ENCODE measurements around the gene PRODH.
"Not testable (repeated sequence)": the region's sequence is repeated elsewhere in the genome, so short reads cannot be mapped to it uniquely, and the experiment has no call there.

Gene PRODH

GRCh38 chr22:18959741-18960140, 23.6 kb upstream of the PRODH start:
- not testable (repeated sequence) for H3K27me3 Mint-ChIP-seq, H3K27ac Mint-ChIP-seq, H3K9me3 Mint-ChIP-seq, H3K4me3 Mint-ChIP-seq, H3K36me3 Mint-ChIP-seq, H3K4me1 Mint-ChIP-seq

GRCh38 chr22:18959266-18959665, 23.2 kb upstream of the PRODH start:
- not testable (repeated sequence) for H3K4me3 Mint-ChIP-seq, H3K27ac Mint-ChIP-seq, H3K9me3 Mint-ChIP-seq, H3K36me3 Mint-ChIP-seq, H3K4me1 Mint-ChIP-seq, H3K27me3 Mint-ChIP-seq

GRCh38 chr22:18958738-18959137, 22.6 kb upstream of the PRODH start:
- H3K27ac Mint-ChIP-seq, H3K9me3 Mint-ChIP-seq, H3K27me3 Mint-ChIP-seq, H3K36me3 Mint-ChIP-seq, H3K4me3 Mint-ChIP-seq, H3K4me1 Mint-ChIP-seq: not testable (repeated sequence)

GRCh38 chr22:18958321-18958705, 22.2 kb upstream of the PRODH start:
- not testable (repeated sequence) for H3K9me3 Mint-ChIP-seq, H3K27me3 Mint-ChIP-seq, H3K27ac Mint-ChIP-seq, H3K4me1 Mint-ChIP-seq, H3K36me3 Mint-ChIP-seq, H3K4me3 Mint-ChIP-seq

GRCh38 chr22:18957621-18958320, 21.7 kb upstream of the PRODH start:
- H3K4me3 Mint-ChIP-seq, H3K27me3 Mint-ChIP-seq, H3K9me3 Mint-ChIP-seq, H3K27ac Mint-ChIP-seq, H3K36me3 Mint-ChIP-seq, H3K4me1 Mint-ChIP-seq: not testable (repeated sequence)

GRCh38 chr22:18956956-18957355, 20.9 kb upstream of the PRODH start:
- not testable (repeated sequence) for H3K27ac Mint-ChIP-seq, H3K9me3 Mint-ChIP-seq, H3K36me3 Mint-ChIP-seq, H3K27me3 Mint-ChIP-seq, H3K4me1 Mint-ChIP-seq, H3K4me3 Mint-ChIP-seq

- not testable (repeated sequence) for H3K36me3 Mint-ChIP-seq, H3K27ac Mint-ChIP-seq, H3K4me3 Mint-ChIP-seq, H3K4me1 Mint-ChIP-seq, H3K27me3 Mint-ChIP-seq, H3K9me3 Mint-ChIP-seq
Observed at GRCh38 chr22:18956121-18956895, 20.2 kb upstream of the PRODH start.

GRCh38 chr22:18955696-18956095, 19.6 kb upstream of the PRODH start:
- H3K4me1 Mint-ChIP-seq: no peaks in the 10 kb centered on the region
- H3K4me3 Mint-ChIP-seq: no peak overlapping the region
- H3K27ac Mint-ChIP-seq: no peak overlapping the region
- peaks cover 2% of the 10 kb centered on the region for H3K27me3 Mint-ChIP-seq
- no peaks in the 10 kb centered on the region for H3K36me3 Mint-ChIP-seq
- no peaks in the 10 kb centered on the region for H3K9me3 Mint-ChIP-seq

- H3K4me1 Mint-ChIP-seq: no peaks in the 10 kb centered on the region
- no peaks in the 10 kb centered on the region for H3K36me3 Mint-ChIP-seq
- no peak overlapping the region for H3K27ac Mint-ChIP-seq
- no peaks in the 10 kb centered on the region for H3K9me3 Mint-ChIP-seq
- H3K27me3 Mint-ChIP-seq: peaks cover 4% of the 10 kb centered on the region
- H3K4me3 Mint-ChIP-seq: no peak overlapping the region
Observed at GRCh38 chr22:18954990-18955571, 19.0 kb upstream of the PRODH start.

GRCh38 chr22:18954303-18954989, 18.4 kb upstream of the PRODH start:
- H3K27ac Mint-ChIP-seq, H3K36me3 Mint-ChIP-seq, H3K4me3 Mint-ChIP-seq, H3K27me3 Mint-ChIP-seq, H3K9me3 Mint-ChIP-seq, H3K4me1 Mint-ChIP-seq: not testable (repeated sequence)

GRCh38 chr22:18953128-18953527, 17.0 kb upstream of the PRODH start:
- not testable (repeated sequence) for H3K4me3 Mint-ChIP-seq, H3K27ac Mint-ChIP-seq, H3K36me3 Mint-ChIP-seq, H3K9me3 Mint-ChIP-seq, H3K4me1 Mint-ChIP-seq
- peaks cover 10% of the 10 kb centered on the region for H3K27me3 Mint-ChIP-seq

- Mint-ChIP-seq H3K27ac (no peak overlapping the region), H3K9me3 (no peaks in the 10 kb centered on the region), H3K4me3 (no peak overlapping the region), H3K27me3 (peaks cover 14% of the 10 kb centered on the region), H3K4me1 (no peaks in the 10 kb centered on the region), H3K36me3 (no peaks in the 10 kb centered on the region)
Observed at GRCh38 chr22:18952022-18952421, 15.9 kb upstream of the PRODH start.

- Mint-ChIP-seq H3K4me1 (no peaks in the 10 kb centered on the region), H3K4me3 (no peak overlapping the region), H3K27ac (no peak overlapping the region), H3K36me3 (no peaks in the 10 kb centered on the region), H3K9me3 (no peaks in the 10 kb centered on the region), H3K27me3 (peaks cover 14% of the 10 kb centered on the region)
Observed at GRCh38 chr22:18950141-18950540, 14.0 kb upstream of the PRODH start.

GRCh38 chr22:18947905-18948304, 11.8 kb upstream of the PRODH start:
- no peaks in the 10 kb centered on the region for H3K4me1 Mint-ChIP-seq
- H3K4me3 Mint-ChIP-seq: no peak overlapping the region
- H3K36me3 Mint-ChIP-seq: no peaks in the 10 kb centered on the region
- peaks cover 14% of the 10 kb centered on the region for H3K27me3 Mint-ChIP-seq
- H3K9me3 Mint-ChIP-seq: no peaks in the 10 kb centered on the region
- no peak overlapping the region for H3K27ac Mint-ChIP-seq

- H3K4me1 Mint-ChIP-seq, H3K9me3 Mint-ChIP-seq, H3K36me3 Mint-ChIP-seq, H3K4me3 Mint-ChIP-seq, H3K27ac Mint-ChIP-seq: not testable (repeated sequence)
- peaks cover 14% of the 10 kb centered on the region for H3K27me3 Mint-ChIP-seq
Observed at GRCh38 chr22:18947105-18947504, 11.0 kb upstream of the PRODH start.

GRCh38 chr22:18938691-18939090, 2.6 kb upstream of the PRODH start:
- not testable (repeated sequence) for H3K9me3 Mint-ChIP-seq, H3K27me3 Mint-ChIP-seq, H3K4me3 Mint-ChIP-seq, H3K4me1 Mint-ChIP-seq, H3K36me3 Mint-ChIP-seq, H3K27ac Mint-ChIP-seq

Data from activated naive CD4-positive, alpha-beta T cell treated with anti-CD3 and anti-CD28 coated beads, Interleukin-2, amount 50 U/mL, for 24 hours (primary cell).